Measurements from ENCODE around the gene PAFAH1B2.

PAFAH1B2 gene

GRCh38 chr11:117171007-117171403 is 26.9 kb downstream of the PAFAH1B2 start:
- Histone ChIP-seq H3K27me3 (ENCODE audit: control insufficient read depth, low read length) (no peaks in the 10 kb centered on the region), H3K4me1 (ENCODE audit: control insufficient read depth, low read length) (no peaks in the 10 kb centered on the region), H3F3A (ENCODE audit: control insufficient read depth, insufficient read depth) (peaks cover 6% of the 10 kb centered on the region), H3K27ac (ENCODE audit: low read depth, low read length) (no peak overlapping the region), H3K9me3 (ENCODE audit: control insufficient read depth, insufficient read depth, low read length) (no peaks in the 10 kb centered on the region), H4K20me1 (ENCODE audit: control insufficient read depth, insufficient read depth, low read depth, low read length) (no peaks in the 10 kb centered on the region), H3K4me3 (ENCODE audit: low read length) (no peak overlapping the region), H3K79me2 (ENCODE audit: control insufficient read depth, low read length) (no peaks in the 10 kb centered on the region), H3K36me3 (ENCODE audit: control insufficient read depth, low read length) (peaks cover 55% of the 10 kb centered on the region), H3K9me2 (replicated peaks; ENCODE audit: control insufficient read depth, low read length) (no peaks in the 10 kb centered on the region), H3K4me2 (ENCODE audit: low read length) (no peak overlapping the region)
- no peak for TF ChIP-seq CTCF (IDR thresholded peaks at IDR 0.05; ENCODE audit: low read depth, low read length, poor library complexity, severe bottlenecking)
- TF ChIP-seq EZH2phosphoT487 (IDR thresholded peaks at IDR 0.05; ENCODE audit: borderline replicate concordance, low read length), result no peak

GRCh38 chr11:117171404-117172061 is 27.4 kb downstream of the PAFAH1B2 start:
- TF ChIP-seq CTCF (IDR thresholded peaks at IDR 0.05; ENCODE audit: low read depth, low read length, poor library complexity, severe bottlenecking), result no peak
- TF ChIP-seq EZH2phosphoT487 (IDR thresholded peaks at IDR 0.05; ENCODE audit: borderline replicate concordance, low read length), result no peak
- Histone ChIP-seq H4K20me1 (ENCODE audit: control insufficient read depth, insufficient read depth, low read depth, low read length) (no peaks in the 10 kb centered on the region), H3F3A (ENCODE audit: control insufficient read depth, insufficient read depth) (peaks cover 4% of the 10 kb centered on the region), H3K9me3 (ENCODE audit: control insufficient read depth, insufficient read depth, low read length) (no peaks in the 10 kb centered on the region), H3K4me1 (ENCODE audit: control insufficient read depth, low read length) (no peaks in the 10 kb centered on the region), H3K36me3 (ENCODE audit: control insufficient read depth, low read length) (peaks cover 49% of the 10 kb centered on the region), H3K27ac (ENCODE audit: low read depth, low read length) (no peak overlapping the region), H3K4me3 (ENCODE audit: low read length) (no peak overlapping the region), H3K9me2 (replicated peaks; ENCODE audit: control insufficient read depth, low read length) (no peaks in the 10 kb centered on the region), H3K4me2 (ENCODE audit: low read length) (no peak overlapping the region), H3K79me2 (ENCODE audit: control insufficient read depth, low read length) (no peaks in the 10 kb centered on the region), H3K27me3 (ENCODE audit: control insufficient read depth, low read length) (no peaks in the 10 kb centered on the region)

- Histone ChIP-seq H3K36me3 (ENCODE audit: control insufficient read depth, low read length) (peaks cover 36% of the 10 kb centered on the region), H3K4me3 (ENCODE audit: low read length) (no peak overlapping the region), H3K4me1 (ENCODE audit: control insufficient read depth, low read length) (peaks cover 4% of the 10 kb centered on the region), H3K79me2 (ENCODE audit: control insufficient read depth, low read length) (no peaks in the 10 kb centered on the region), H3K4me2 (ENCODE audit: low read length) (no peak overlapping the region), H3K27ac (ENCODE audit: low read depth, low read length) (no peak overlapping the region), H3K27me3 (ENCODE audit: control insufficient read depth, low read length) (no peaks in the 10 kb centered on the region), H3F3A (ENCODE audit: control insufficient read depth, insufficient read depth) (peaks cover 6% of the 10 kb centered on the region), H3K9me2 (replicated peaks; ENCODE audit: control insufficient read depth, low read length) (no peaks in the 10 kb centered on the region), H3K9me3 (ENCODE audit: control insufficient read depth, insufficient read depth, low read length) (no peaks in the 10 kb centered on the region), H4K20me1 (ENCODE audit: control insufficient read depth, insufficient read depth, low read depth, low read length) (no peaks in the 10 kb centered on the region)
- no peak for TF ChIP-seq CTCF (IDR thresholded peaks at IDR 0.05; ENCODE audit: low read depth, low read length, poor library complexity, severe bottlenecking)
- TF ChIP-seq EZH2phosphoT487 (IDR thresholded peaks at IDR 0.05; ENCODE audit: borderline replicate concordance, low read length), result no peak
These were observed 28.8 kb downstream of the PAFAH1B2 start for GRCh38 chr11:117172724-117173421.
